Hepatocyte (in vitro differentiated cells): ENCODE measurements around the gene KRT6A. TPM values are rescaled to one million over a fixed set of nuclear protein-coding genes. Genes with fewer than 3 reads are reported as not detected.

Experiments
- DNase-seq: peaks from one replicate; pipeline ENCODE4 v3.0.0-alpha.2; 2016; ENCODE audit warnings: low spot score
- H2AFZ ChIP-seq: fragments of 200-600 bp; sonication (generic); 2 replicates; pipeline ENCODE4 v1.6.0; 2016; ENCODE audit warnings: antibody characterized with exemption, mild to moderate bottlenecking
- H3K27ac ChIP-seq: fragments of 200-600 bp; sonication (generic); 2 replicates; pipeline ENCODE4 v1.5.1; 2016; ENCODE audit warnings: mild to moderate bottlenecking
- H3K27me3 ChIP-seq: fragments of 200-600 bp; sonication (generic); 2 replicates; pipeline ENCODE4 v1.6.1; 2016
- H3K36me3 ChIP-seq: fragments of 200-600 bp; sonication (generic); replicated peaks from 2 replicates; pipeline ENCODE4 v1.5.1; 2016; ENCODE audit warnings: low read depth; ENCODE audit not compliant: insufficient read depth
- H3K4me1 ChIP-seq: fragments of 200-600 bp; sonication (generic); 2 replicates; pipeline ENCODE4 v1.5.1; 2016; ENCODE audit warnings: mild to moderate bottlenecking, moderate library complexity; ENCODE audit not compliant: insufficient read depth
- H3K4me2 ChIP-seq: fragments of 200-600 bp; sonication (generic); 2 replicates; pipeline ENCODE4 v1.6.0; 2016
- H3K4me3 ChIP-seq: fragments of 200-600 bp; sonication (generic); 2 replicates; pipeline ENCODE4 v1.5.1; 2016; ENCODE audit warnings: mild to moderate bottlenecking
- H3K79me2 ChIP-seq: fragments of 200-600 bp; sonication (generic); 2 replicates; pipeline ENCODE4 v1.6.0; 2017; ENCODE audit warnings: mild to moderate bottlenecking
- H3K9me2 ChIP-seq: fragments of 200-600 bp; sonication (generic); replicated peaks from 2 replicates; pipeline ENCODE4 v1.6.0; 2017; ENCODE audit warnings: mild to moderate bottlenecking; ENCODE audit not compliant: insufficient read depth
- H3K9me3 ChIP-seq: fragments of 200-600 bp; sonication (generic); 2 replicates; pipeline ENCODE4 v1.5.1; 2016; ENCODE audit warnings: low read depth, mild to moderate bottlenecking
- H4K20me1 ChIP-seq: fragments of 200-600 bp; sonication (generic); 2 replicates; pipeline ENCODE4 v1.6.0; 2016; ENCODE audit warnings: mild to moderate bottlenecking; ENCODE audit not compliant: insufficient read depth, poor library complexity, severe bottlenecking
- EZH2 ChIP-seq: fragments of 200-600 bp; sonication (generic); IDR thresholded peaks from 2 replicates; pipeline ENCODE4 v1.6.1; 2016; ENCODE audit warnings: antibody characterized with exemption, mild to moderate bottlenecking, borderline replicate concordance
- EZH2phosphoT487 ChIP-seq: fragments of 200-600 bp; sonication (generic); IDR thresholded peaks from one replicate; pipeline ENCODE4 v1.6.1; 2018; ENCODE audit warnings: antibody characterized with exemption, mild to moderate bottlenecking, low read depth, moderate library complexity; ENCODE audit not compliant: unreplicated experiment, severe bottlenecking
- WGBS: methylation state at CpG from one replicate; pipeline ENCODE4 v1.1.6; 2016; ENCODE audit warnings: low lambda C conversion rate; ENCODE audit errors: missing lambda C conversion rate; 5-methylcytosine and 5-hydroxymethylcytosine counted together
- polyA plus RNA-seq: library from polyadenylated mRNA; unstranded; fragments of >200 nt; fragmentation: Nextera tagmentation; extraction: Ambion mirVana; gene quantifications from 2 replicates; pipeline ENCODE4 v1.2.1, GENCODE V29; 2016
- total RNA-seq: library from RNA; depleted of rRNA; stranded (reverse); fragments of >200 nt; gene quantifications from 2 replicates; pipeline ENCODE4 v1.2.3, GENCODE V29; 2014
- TF ChIP-seq, protein P1 (sequence below): fragments of 200-600 bp; sonication (generic); IDR thresholded peaks from 2 replicates; pipeline ENCODE4 v1.5.1; 2016; ENCODE audit warnings: antibody characterized with exemption, mild to moderate bottlenecking; ENCODE audit not compliant: poor library complexity

The KRT6A gene
- total and polyA plus RNA-seq, 2 experiments from 2014 or later = 0.54 to 6.8 TPM

DNA sequence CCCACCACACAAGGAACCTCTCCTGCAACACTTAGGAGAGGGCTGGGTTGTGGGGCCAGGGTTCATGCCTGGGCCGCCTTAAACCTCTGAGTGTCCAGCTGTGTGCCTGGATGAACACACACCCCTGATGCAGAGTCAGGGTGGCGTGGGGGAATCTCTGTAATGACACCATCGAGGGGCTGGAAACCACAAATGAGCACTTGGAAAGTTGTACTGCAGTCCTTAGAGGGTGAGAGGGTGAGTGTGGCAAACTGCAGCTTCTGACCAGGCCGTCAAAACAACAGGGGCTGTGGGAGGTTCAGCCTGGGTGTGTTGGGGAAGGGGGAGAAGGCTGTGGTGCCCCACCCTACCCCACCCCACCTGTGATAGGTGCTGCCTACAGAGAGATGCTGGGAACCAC lies 39.6 kb upstream of the KRT6A start:
- Histone ChIP-seq H2AFZ (no peak overlapping the region), H3K27ac (no peak overlapping the region), H3K4me2 (no peak overlapping the region), H3K9me2 (no peaks in the 10 kb centered on the region), H3K4me1 (no peaks in the 10 kb centered on the region), H3K9me3 (no peaks in the 10 kb centered on the region), H4K20me1 (no peaks in the 10 kb centered on the region), H3K27me3 (no peaks in the 10 kb centered on the region), H3K79me2 (no peaks in the 10 kb centered on the region), H3K4me3 (no peak overlapping the region), H3K36me3 (no peaks in the 10 kb centered on the region)
- 69% methylated on average over 4 of the region's 4 CpGs for WGBS
- TF ChIP-seq EZH2phosphoT487 (no peak), EZH2 (no peak)
- TF ChIP-seq, protein P1, sequence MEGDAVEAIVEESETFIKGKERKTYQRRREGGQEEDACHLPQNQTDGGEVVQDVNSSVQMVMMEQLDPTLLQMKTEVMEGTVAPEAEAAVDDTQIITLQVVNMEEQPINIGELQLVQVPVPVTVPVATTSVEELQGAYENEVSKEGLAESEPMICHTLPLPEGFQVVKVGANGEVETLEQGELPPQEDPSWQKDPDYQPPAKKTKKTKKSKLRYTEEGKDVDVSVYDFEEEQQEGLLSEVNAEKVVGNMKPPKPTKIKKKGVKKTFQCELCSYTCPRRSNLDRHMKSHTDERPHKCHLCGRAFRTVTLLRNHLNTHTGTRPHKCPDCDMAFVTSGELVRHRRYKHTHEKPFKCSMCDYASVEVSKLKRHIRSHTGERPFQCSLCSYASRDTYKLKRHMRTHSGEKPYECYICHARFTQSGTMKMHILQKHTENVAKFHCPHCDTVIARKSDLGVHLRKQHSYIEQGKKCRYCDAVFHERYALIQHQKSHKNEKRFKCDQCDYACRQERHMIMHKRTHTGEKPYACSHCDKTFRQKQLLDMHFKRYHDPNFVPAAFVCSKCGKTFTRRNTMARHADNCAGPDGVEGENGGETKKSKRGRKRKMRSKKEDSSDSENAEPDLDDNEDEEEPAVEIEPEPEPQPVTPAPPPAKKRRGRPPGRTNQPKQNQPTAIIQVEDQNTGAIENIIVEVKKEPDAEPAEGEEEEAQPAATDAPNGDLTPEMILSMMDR = no peak
- DNase-seq = no peak

DNA sequence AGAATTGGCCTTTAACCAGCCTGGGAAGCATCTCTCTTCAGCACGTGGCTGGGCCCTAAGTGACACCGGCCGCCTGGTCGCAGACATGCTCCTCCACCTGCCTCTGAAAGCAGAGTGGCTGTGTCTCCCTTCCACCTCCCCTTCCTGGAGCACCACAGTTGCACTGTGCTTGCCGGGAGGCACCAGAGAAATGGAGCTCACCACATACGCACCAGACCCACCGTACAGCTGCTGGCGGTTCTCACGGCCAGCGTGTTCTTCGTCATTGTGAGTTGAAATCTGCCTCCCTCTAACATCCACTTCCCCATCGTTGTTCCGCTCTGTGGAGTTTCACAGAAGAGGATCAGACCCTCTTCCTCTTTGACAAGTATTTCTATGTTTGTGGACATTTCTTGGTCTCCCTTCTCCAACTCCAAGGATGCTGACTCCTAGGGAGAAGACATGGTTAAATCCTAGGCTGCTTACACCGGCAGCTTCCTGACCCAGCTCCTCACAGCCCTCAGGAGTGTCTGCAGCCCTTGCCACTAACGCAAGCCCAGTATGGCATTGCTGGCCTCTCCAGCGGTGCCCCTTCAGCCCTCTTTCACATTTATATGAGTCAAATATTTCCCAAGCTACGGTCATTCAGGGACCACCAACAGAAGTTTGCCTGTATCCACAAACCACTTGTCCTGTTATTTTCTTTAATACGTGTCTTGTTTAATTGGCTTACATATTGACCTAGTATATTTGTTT lies 38.7 kb upstream of the KRT6A start:
- Histone ChIP-seq H3K9me2 (no peaks in the 10 kb centered on the region), H3K79me2 (no peaks in the 10 kb centered on the region), H3K9me3 (no peaks in the 10 kb centered on the region), H3K36me3 (no peaks in the 10 kb centered on the region), H3K4me1 (no peaks in the 10 kb centered on the region), H2AFZ (no peak overlapping the region), H4K20me1 (no peaks in the 10 kb centered on the region), H3K4me3 (no peak overlapping the region), H3K27ac (no peak overlapping the region), H3K4me2 (no peak overlapping the region), H3K27me3 (no peaks in the 10 kb centered on the region)
- TF ChIP-seq, protein P1 = no peak
- TF ChIP-seq EZH2phosphoT487 (no peak), EZH2 (no peak)
- DNase-seq = no peak
- 85% methylated on average over 17 of the region's 18 CpGs for WGBS

DNA sequence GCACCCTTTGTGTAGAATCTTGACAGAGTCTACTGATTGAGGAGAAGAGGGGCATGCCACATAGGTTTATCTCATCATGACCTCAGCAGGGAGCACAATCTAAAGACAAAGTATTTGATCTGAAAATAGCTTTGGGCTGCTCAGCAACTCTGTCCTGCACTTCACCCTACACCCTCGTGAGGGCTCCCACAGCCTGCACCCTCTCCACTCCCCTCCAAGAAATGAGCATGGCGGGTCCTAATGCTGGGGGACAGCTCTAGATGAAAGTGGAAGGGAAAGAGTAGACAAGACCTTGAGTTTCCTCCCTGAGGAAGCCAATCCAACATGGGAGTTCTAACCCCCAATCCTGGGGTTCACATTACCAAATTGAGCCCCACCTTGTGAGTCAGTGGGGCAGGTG lies 37.8 kb upstream of the KRT6A start:
- no peak overlapping the region for H3K4me2 ChIP-seq
- H4K20me1 ChIP-seq = no peaks in the 10 kb centered on the region
- H3K4me3 ChIP-seq = no peak overlapping the region
- H3K27ac ChIP-seq = no peak overlapping the region
- 70% methylated on average over 2 of the region's 2 CpGs for WGBS
- TF ChIP-seq, protein P1 = no peak
- no peak for DNase-seq
- H3K9me2 ChIP-seq = no peaks in the 10 kb centered on the region
- H3K9me3 ChIP-seq = no peaks in the 10 kb centered on the region
- no peaks in the 10 kb centered on the region for H3K27me3 ChIP-seq
- H3K36me3 ChIP-seq = no peaks in the 10 kb centered on the region
- H3K79me2 ChIP-seq = no peaks in the 10 kb centered on the region
- no peaks in the 10 kb centered on the region for H3K4me1 ChIP-seq
- H2AFZ ChIP-seq = no peak overlapping the region
